ENCODE measurements around the gene ZNF460. TPM values are rescaled to one million over a fixed set of nuclear protein-coding genes. Genes with fewer than 3 reads are reported as not detected.

The ZNF460 gene
- total RNA-seq, 4 donors from 2014 or later: 40.4 to 76.3 (median 65.3) TPM

GRCh38 chr19:57338877-57339276, 58.6 kb downstream of the ZNF460 start:
- H3K36me3 ChIP-seq: no peaks in the 10 kb centered on the region
- 30 to 70% methylated on average over 3 of the region's 3 CpGs for WGBS, 2 donors (ENCODE audit: low coverage in 1 of 2)
- no peaks in the 10 kb centered on the region for H3K9me3 ChIP-seq
- H3K4me3 ChIP-seq: no peak overlapping the region
- ATAC-seq: no peak
- peaks cover 0 to 8% (median 0%) of the 10 kb centered on the region in 3 donors for H3K4me1 ChIP-seq
- no peaks in the 10 kb centered on the region for H3K27me3 ChIP-seq
- no peak overlapping the region for H3K27ac ChIP-seq
- TF ChIP-seq EP300 (IDR thresholded peaks at IDR 0.05) (no peak), POLR2AphosphoS5 (IDR thresholded peaks at IDR 0.05) (no peak)

GRCh38 chr19:57342582-57342981, 62.3 kb downstream of the ZNF460 start:
- no peaks in the 10 kb centered on the region for H3K27me3 ChIP-seq
- no peaks in the 10 kb centered on the region for H3K9me3 ChIP-seq
- H3K4me3 ChIP-seq: no peak overlapping the region
- no peak overlapping the region for H3K27ac ChIP-seq
- whole genome bisulfite sequencing, 2 donors (ENCODE audit: low coverage in 1 of 2): 58 to 60% methylated on average over 1 to 5 of the region's 6 CpGs
- no peak for ATAC-seq
- peaks cover 0 to 8% (median 0%) of the 10 kb centered on the region in 3 donors for H3K4me1 ChIP-seq
- no peaks in the 10 kb centered on the region for H3K36me3 ChIP-seq
- TF ChIP-seq POLR2A (IDR thresholded peaks at IDR 0.05): no peak
- no peak for TF ChIP-seq EP300 (IDR thresholded peaks at IDR 0.05)
- TF ChIP-seq CTCF (IDR thresholded peaks at IDR 0.05): no peak

Other genes with a start within 250 kb of the ZNF460 start
- gene USP29, start 160.5 kb upstream of the ZNF460 start, total RNA-seq: not detected
- not detected for gene ZIM3, start 135.3 kb upstream of the ZNF460 start, total RNA-seq
- not detected for gene DUXA, start 113.0 kb upstream of the ZNF460 start, total RNA-seq
- 10 to 100 TPM; 37.2 to 61.3 (median 41.5) TPM for gene ZNF264, start 89.0 kb upstream of the ZNF460 start, total RNA-seq
- gene AURKC, start 49.5 kb upstream of the ZNF460 start, total RNA-seq: 1 to 10 TPM in 2 of 4 donors, under 1 TPM in 1, not detected in 1; 0.57 to 3.6 (median 1.1) TPM
- gene ZNF805, start 39.9 kb upstream of the ZNF460 start, total RNA-seq: 10 to 100 TPM; 17.4 to 27.8 (median 19.9) TPM
- gene ZNF543, start 40.0 kb downstream of the ZNF460 start, total RNA-seq: 10 to 100 TPM in 1 of 4 donors, 1 to 10 TPM in 3; 9.3 to 11.7 (median 9.7) TPM
- gene ZNF304, start 70.8 kb downstream of the ZNF460 start, total RNA-seq: 10 to 100 TPM in 3 of 4 donors, 1 to 10 TPM in 1; 9.2 to 12.2 (median 10.9) TPM
- gene TRAPPC2B, start 83.1 kb downstream of the ZNF460 start, total RNA-seq: 10 to 100 TPM in 3 of 4 donors, 1 to 10 TPM in 1; 9.0 to 17.0 (median 13.2) TPM
- 1 to 10 TPM; 1.0 to 4.8 (median 2.0) TPM for gene ZNF547, start 83.1 kb downstream of the ZNF460 start, total RNA-seq
- 10 to 100 TPM; 17.9 to 36.8 (median 21.8) TPM for gene ZNF548, start 109.4 kb downstream of the ZNF460 start, total RNA-seq
- gene ZNF17, start 130.7 kb downstream of the ZNF460 start, total RNA-seq: 10 to 100 TPM in 3 of 4 donors, 1 to 10 TPM in 1; 9.1 to 21.0 (median 11.9) TPM
- 10 to 100 TPM in 1 of 4 donors, 1 to 10 TPM in 3; 4.8 to 10.6 (median 6.8) TPM for gene ZNF749, start 154.8 kb downstream of the ZNF460 start, total RNA-seq
- gene VN1R1, start 176.7 kb downstream of the ZNF460 start, total RNA-seq: 1 to 10 TPM in 2 of 4 donors, under 1 TPM in 2; 0.57 to 2.3 (median 1.5) TPM
- 10 to 100 TPM in 2 of 4 donors, 1 to 10 TPM in 2; 5.8 to 15.5 (median 11.7) TPM for gene ZNF772, start 197.1 kb downstream of the ZNF460 start, total RNA-seq
- gene ZNF419, start 207.3 kb downstream of the ZNF460 start, total RNA-seq: 10 to 100 TPM in 2 of 4 donors, 1 to 10 TPM in 2; 6.4 to 30.8 (median 10.1) TPM
- 10 to 100 TPM in 3 of 4 donors, 1 to 10 TPM in 1; 5.1 to 22.1 (median 13.9) TPM for gene ZNF773, start 219.5 kb downstream of the ZNF460 start, total RNA-seq
- 1 to 10 TPM; 5.4 to 9.3 (median 5.7) TPM for gene ZNF549, start 246.9 kb downstream of the ZNF460 start, total RNA-seq